D721Med (cell line): Measurements from ENCODE around the gene A3GALT2.
A peak's percentile ranks its signal among the peaks of the same experiment; 100 is the strongest.

Experiments
- DNase-seq: peaks from one replicate; pipeline ENCODE4 v3.0.0; 2011; ENCODE audit warnings: low spot score; ENCODE audit not compliant: insufficient read length
- FAIRE-seq: peaks from 2 replicates; lab custom pipeline; 2011; peaks lifted over from hg19 to GRCh38; lab: Jason Lieb, UNC
- TF ChIP-seq, protein P1 (sequence below): IDR thresholded peaks from 2 replicates; pipeline ENCODE4 v1.5.1; 2012; ENCODE audit warnings: mild to moderate bottlenecking, control low read depth; ENCODE audit not compliant: insufficient read depth; ENCODE audit errors: missing control alignments

The A3GALT2 gene

DNA sequence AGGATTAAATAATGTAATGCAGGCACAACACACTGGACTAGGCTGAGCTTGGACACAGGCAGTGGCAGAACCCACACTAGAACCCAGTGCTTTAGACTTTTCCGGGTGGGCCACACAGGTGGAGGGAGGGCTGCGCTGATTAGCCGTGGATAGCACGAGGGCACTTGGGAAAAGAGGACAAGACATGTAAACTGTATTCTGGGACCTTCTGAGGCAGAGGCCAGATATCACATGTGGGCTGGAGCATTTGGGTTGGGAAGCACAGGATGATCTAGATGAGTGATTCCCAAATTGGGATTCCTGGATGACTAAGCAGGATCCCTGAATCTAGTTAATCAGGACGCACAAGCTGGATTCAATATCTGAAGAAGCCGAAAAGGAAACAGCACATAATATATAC lies 20.3 kb upstream of the A3GALT2 start:
- FAIRE-seq (no peak), DNase-seq (no peak)

DNA sequence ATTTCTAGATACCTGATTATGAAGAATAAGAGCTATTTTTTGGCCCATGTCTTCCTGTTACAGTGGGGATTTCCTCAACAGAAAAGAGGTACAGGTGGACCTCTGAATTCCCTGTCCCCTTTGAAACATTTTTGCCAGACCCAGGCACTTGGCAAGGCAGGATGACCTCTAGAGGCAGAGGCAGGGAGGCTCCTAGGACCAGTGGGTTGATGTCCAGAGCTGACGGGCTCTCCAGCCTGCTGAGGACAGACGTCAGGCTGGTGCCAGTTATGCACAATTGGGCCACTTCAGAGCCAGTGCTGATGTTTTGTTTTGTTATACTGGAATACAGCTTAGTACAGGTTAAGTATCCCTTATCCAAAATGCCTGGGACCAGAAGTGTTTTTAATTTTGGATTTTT lies 18.5 kb upstream of the A3GALT2 start:
- FAIRE-seq = no peak
- no peak for DNase-seq
- TF ChIP-seq, protein P1, sequence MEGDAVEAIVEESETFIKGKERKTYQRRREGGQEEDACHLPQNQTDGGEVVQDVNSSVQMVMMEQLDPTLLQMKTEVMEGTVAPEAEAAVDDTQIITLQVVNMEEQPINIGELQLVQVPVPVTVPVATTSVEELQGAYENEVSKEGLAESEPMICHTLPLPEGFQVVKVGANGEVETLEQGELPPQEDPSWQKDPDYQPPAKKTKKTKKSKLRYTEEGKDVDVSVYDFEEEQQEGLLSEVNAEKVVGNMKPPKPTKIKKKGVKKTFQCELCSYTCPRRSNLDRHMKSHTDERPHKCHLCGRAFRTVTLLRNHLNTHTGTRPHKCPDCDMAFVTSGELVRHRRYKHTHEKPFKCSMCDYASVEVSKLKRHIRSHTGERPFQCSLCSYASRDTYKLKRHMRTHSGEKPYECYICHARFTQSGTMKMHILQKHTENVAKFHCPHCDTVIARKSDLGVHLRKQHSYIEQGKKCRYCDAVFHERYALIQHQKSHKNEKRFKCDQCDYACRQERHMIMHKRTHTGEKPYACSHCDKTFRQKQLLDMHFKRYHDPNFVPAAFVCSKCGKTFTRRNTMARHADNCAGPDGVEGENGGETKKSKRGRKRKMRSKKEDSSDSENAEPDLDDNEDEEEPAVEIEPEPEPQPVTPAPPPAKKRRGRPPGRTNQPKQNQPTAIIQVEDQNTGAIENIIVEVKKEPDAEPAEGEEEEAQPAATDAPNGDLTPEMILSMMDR = no peak

More for the DNA sequence above, 20.3 kb upstream of the A3GALT2 start:
- TF ChIP-seq, protein P1 = no peak

DNA sequence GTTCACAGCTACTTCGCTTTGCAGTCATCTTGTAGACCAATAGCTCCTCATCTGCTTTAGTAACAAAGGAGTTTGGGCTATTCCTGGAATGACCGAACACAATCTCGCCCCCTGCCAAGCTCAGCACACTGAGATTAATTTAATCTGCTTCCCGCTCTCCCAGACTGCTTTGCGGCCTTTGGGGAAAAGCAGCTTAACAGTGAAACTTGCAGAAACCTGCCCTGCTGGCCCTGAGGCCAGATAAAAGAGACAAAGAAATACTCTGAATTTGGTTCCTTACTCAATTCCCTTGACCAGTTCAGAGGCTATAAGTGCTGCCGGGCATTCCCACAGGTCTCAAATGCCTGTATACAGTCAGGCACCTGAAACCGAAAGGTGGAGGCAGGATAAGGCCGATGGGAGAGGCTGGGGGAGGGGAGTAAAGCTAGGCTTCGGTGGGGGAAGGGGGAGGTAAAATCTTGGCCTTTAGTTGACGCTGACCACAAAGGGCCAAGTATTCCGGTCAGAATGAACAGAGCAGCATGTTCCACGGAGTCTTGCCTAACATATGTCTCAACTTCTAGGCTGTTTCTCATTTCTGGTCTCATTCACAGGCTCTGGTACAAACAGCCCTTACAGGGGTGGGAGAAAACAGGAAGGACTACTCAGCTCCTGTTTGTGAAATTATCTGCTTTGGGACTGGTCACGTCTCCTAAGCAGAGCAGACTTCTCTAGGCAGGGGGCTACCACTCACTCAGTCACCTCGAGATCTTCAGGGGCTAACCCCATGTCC lies 17.7 kb upstream of the A3GALT2 start:
- FAIRE-seq (peak; percentile 41), DNase-seq (no peak)
- TF ChIP-seq, protein P1 = peak; percentile 11

DNA sequence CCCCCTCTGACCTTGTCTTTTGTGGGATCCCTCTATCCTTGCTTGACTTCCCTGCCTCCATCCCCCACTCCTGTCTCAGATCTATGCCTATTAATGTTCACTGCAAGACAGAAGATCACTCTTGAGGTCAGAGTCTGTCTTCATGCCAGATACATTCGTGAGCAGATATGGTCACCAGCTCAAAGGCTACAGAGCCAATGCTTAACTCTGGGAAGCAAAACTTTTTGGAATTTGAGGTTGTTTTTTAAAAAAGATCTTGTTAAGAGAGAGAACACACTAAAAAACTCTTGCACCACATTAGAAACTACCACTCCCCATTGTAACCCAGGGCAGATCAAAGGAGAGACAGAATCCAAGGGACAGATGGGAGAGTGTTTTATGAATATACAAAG lies 17.1 kb upstream of the A3GALT2 start:
- DNase-seq (no peak), FAIRE-seq (no peak)
- TF ChIP-seq, protein P1 = no peak

DNA sequence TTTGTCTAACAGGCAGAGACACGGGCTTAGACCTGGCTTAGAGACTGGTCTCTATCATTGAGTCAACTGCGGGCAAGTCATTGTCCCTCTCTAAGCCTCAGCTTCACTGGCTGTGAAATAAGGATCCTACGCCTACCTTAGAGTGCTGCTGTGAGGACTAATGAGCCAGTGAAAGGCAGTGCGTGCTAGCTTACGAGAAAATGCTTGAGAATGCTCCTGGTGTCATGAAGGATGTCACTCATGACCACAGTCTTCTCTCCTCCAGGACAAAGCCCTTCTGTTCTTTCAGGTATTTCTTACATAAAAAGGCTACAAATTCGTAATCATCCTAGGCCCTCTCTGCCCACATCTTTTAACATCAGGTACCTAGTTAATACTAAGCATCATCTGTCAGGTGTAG lies 16.5 kb upstream of the A3GALT2 start:
- FAIRE-seq = no peak
- DNase-seq = no peak
- TF ChIP-seq, protein P1 = no peak

DNA sequence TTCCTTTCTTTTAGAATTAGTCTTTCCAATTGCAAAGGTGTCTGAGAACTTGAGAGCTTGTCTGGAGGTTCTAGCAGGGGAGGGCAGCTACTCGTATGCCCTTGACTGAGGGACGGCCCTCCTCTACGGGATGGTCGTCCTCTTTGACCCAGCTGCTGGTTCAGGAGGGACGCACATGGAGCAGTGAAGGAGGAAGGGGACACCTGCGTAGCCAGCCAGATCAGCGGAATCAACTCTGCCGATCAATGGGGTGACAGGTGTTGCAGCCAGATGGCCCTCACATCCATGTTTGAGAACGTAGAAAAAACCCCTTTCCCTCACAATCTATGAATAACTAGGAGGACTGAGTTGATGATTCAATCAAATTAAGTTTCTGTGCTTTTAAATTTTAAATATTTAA lies 15.7 kb upstream of the A3GALT2 start:
- TF ChIP-seq, protein P1 = no peak
- FAIRE-seq = peak; percentile 89
- DNase-seq = no peak

DNA sequence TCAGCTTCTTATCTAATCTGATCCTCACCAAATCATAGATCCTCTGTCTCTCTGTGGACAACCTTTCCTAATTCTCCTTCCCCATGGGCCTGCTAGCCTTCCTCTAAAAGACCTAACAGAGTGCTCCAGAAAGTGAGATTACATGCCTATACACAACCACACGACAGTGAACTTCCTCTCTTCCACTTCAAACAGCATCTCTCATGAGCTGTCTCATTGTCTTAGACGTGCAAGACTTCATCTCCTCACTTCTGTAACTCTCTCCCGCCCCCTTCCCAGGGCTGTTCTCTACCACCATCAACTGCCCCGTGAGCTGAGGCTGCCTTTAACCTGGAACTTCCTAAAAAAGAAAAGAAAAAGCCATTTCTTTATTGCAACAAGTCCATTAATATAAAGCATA lies 14.1 kb upstream of the A3GALT2 start:
- no peak for FAIRE-seq
- no peak for DNase-seq
- TF ChIP-seq, protein P1 = no peak
